BJ (cell line): ENCODE measurements around the gene ADAM30. TPM values are rescaled to one million over a fixed set of nuclear protein-coding genes. Genes with fewer than 3 reads are reported as not detected.

Experiments
- CTCF ChIA-PET: fragments of 350-600 bp; formaldehyde crosslinking; extraction: SDS; loops from one replicate; lab custom pipeline; 2021; ENCODE audit warnings: antibody characterized with exemption, inconsistent platforms; lab: Yijun Ruan, JAX
- POLR2A ChIA-PET: fragments of 300-600 bp; sonication (Branson Sonifier 250); formaldehyde crosslinking; extraction: SDS; loops from one replicate; lab custom pipeline; 2021; ENCODE audit warnings: antibody characterized with exemption; lab: Charles Lee
- DNase-seq: peaks from one replicate; pipeline ENCODE4 v3.0.0-alpha.2; 2011; ENCODE audit warnings: low read depth
- H3K27me3 ChIP-seq: 2 replicates; pipeline ENCODE4 v1.6.0; 2011; ENCODE audit warnings: low read length; ENCODE audit not compliant: control insufficient read depth, insufficient read depth
- H3K36me3 ChIP-seq: 2 replicates; pipeline ENCODE4 v1.5.1; 2011; ENCODE audit warnings: low read length; ENCODE audit not compliant: control insufficient read depth, insufficient read depth
- H3K4me3 ChIP-seq: 2 replicates; pipeline ENCODE4 v1.5.1; 2011; ENCODE audit warnings: low read depth, mild to moderate bottlenecking, control low read depth, low read length
- polyA plus RNA-seq: library from polyadenylated mRNA; depleted of rRNA; stranded (reverse); fragments of >200 nt; gene quantifications from 2 replicates; pipeline ENCODE4 v1.2.3, GENCODE V29; 2011
- TF ChIP-seq, protein P1 (sequence below): IDR thresholded peaks from 2 replicates; pipeline ENCODE4 v1.5.1; 2011; ENCODE audit warnings: low read depth, mild to moderate bottlenecking, control low read depth, inconsistent platforms, low read length, moderate library complexity; ENCODE audit not compliant: insufficient read depth

Gene ADAM30
- polyA plus RNA-seq, 1 experiment, result not detected

DNA sequence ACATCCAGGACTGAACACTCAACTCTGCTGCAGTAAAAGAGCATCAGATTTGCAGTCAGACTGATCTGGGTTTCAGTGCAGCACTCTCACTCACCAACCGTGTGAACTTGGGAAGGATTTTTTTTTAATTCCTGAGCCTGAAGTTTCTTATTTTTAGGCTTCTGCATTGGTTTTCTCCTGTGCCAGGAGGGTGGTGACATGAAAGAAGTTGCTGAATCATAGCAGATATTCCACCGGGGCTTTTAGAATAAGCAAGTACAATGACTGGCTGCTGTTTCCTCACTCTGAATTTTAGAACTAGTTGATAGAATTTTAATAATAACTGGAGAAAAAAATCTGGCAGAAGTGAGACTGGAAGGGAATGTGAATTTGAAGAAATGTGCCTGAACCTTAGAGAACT is 11.6 kb downstream of the ADAM30 start:
- TF ChIP-seq, protein P1, sequence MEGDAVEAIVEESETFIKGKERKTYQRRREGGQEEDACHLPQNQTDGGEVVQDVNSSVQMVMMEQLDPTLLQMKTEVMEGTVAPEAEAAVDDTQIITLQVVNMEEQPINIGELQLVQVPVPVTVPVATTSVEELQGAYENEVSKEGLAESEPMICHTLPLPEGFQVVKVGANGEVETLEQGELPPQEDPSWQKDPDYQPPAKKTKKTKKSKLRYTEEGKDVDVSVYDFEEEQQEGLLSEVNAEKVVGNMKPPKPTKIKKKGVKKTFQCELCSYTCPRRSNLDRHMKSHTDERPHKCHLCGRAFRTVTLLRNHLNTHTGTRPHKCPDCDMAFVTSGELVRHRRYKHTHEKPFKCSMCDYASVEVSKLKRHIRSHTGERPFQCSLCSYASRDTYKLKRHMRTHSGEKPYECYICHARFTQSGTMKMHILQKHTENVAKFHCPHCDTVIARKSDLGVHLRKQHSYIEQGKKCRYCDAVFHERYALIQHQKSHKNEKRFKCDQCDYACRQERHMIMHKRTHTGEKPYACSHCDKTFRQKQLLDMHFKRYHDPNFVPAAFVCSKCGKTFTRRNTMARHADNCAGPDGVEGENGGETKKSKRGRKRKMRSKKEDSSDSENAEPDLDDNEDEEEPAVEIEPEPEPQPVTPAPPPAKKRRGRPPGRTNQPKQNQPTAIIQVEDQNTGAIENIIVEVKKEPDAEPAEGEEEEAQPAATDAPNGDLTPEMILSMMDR, result no peak
- no peaks in the 10 kb centered on the region for H3K36me3 ChIP-seq
- no peak overlapping the region for H3K4me3 ChIP-seq
- ChIA-PET POLR2A (no interaction called here), CTCF (interaction anchor here (3.8 to 6.1 kb wide), 2 partner anchors 13 to 14 kb away, joined by 29 to 34 read pairs; partner anchors contain the start of gene ADAM30)
- DNase-seq, result no peak
- H3K27me3 ChIP-seq, result peaks cover 2% of the 10 kb centered on the region; the same call in 1 of the 2 replicates

DNA sequence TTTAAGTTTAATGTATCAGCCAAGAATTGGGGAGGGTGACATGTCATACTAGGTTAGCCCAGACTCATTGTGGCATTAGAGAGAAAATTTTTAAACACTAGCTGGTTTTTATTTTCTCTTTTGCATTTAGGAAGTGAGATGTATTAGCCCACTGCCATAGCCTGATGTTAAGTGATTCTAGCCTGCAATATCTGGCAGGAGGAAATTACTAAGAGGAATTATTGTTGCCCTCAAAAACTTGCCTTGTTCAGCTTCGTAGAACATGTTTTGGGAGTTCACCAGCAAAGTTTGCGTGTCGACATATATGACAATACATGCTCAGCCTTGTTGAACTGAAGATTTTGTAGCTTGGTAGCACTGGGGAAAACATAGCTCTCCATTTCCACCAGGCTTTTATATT is 12.5 kb downstream of the ADAM30 start:
- TF ChIP-seq, protein P1, result no peak
- Histone ChIP-seq H3K36me3 (no peaks in the 10 kb centered on the region), H3K4me3 (no peak overlapping the region), H3K27me3 (peaks cover 2% of the 10 kb centered on the region; the same call in 1 of the 2 replicates)
- DNase-seq, result no peak
- ChIA-PET CTCF (interaction anchor here (0.8 to 6.1 kb wide), 5 partner anchors 8 to 65 kb away, joined by 3 to 29 read pairs (median 5); no protein-coding TSS in a partner anchor), POLR2A (no interaction called here)

DNA sequence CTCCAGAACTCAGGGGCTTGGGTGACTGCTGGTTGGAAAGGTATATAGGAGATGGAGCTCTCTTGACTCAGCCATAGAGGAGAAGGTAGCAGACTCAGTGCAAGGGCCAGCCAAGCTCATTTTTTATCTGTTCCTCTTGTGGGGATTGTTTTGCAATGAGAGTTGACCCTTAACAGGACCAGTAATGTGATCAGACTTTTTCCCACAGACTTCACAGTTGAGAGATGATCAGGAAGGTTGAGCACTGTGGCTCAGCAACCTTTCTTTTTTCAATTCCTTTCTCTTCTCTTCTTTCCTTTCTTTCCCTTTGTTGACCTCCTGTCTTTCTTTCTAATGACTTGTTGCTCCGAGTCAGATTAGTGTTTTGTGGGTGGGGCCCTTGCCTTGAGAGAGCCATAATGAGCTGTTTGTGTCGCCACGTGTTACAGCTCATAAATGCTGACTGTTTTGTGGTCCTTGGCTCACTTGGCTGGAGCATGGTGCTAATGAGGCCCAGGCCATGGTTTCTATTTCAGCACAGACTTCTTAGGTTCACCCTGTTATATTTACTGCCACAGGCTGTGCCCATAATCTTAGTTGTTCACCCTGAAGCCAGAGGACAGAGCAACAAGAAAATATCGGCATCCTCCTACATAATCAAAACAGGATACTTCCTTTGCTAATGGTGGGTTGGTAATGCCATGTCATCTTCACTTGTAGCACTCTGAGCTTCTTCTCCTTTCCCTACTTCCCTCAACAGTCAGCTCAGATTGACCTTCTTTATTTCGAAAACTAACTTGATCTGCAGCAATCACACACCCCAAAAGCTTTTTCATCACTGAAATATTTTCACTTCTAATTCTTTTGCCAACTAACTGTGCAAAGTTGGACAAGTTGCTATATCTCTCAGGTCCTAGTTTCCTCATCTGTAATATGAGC is 13.9 kb downstream of the ADAM30 start:
- TF ChIP-seq, protein P1, result no peak
- peaks cover 2% of the 10 kb centered on the region; the same call in 1 of the 2 replicates for H3K27me3 ChIP-seq
- POLR2A ChIA-PET, result no interaction called here
- CTCF ChIA-PET, result interaction anchor here (0.7 to 6.1 kb wide), 5 partner anchors 9 to 74 kb away, joined by 3 to 29 read pairs (median 5); no protein-coding TSS in a partner anchor
- DNase-seq, result no peak
- H3K4me3 ChIP-seq, result no peak overlapping the region
- H3K36me3 ChIP-seq, result no peaks in the 10 kb centered on the region

DNA sequence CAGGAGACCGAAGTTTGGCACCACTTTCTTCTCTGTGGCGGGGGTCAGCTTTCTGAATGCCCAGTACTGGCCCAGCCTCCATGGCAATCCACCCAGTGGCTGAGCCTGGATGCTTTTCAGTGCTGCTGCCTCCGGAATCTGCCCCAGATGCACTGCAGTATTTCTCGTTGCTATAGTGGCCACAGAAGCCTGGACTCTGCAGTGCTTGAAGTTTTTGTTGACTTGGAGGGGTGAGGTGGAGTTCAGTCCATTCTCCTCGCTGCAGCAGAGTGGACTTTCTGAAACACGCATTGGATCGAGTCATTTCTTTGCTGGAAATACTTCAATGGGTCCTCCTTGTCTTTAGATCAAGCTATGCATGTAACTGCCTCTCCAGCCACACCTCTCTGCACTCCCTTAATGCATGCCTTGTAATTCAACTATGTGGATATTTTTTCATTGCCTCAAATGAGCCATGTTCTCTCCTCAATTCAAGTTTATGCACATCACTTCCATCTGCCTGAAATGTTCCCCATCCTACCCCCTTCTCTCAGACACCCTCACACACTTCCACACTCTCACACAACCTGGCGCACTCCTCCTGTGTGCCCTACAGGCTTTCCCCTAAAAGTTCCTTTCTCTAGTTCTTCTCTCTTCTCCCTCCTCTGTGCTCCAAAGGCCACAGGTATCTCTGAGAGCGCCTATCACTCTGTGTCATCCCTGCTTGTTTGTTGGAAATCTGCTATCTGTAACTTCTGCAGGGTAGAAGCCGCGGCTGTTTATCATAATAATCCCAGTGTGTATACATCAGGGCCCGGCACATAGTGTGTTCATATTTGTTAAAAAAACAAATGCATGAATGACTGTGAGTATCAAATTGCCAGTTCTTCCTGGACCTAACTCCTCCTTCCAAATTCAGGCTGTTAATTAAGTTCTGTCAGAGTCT is 16.5 kb downstream of the ADAM30 start:
- no peak for DNase-seq
- peaks cover 2% of the 10 kb centered on the region; the same call in 1 of the 2 replicates for H3K27me3 ChIP-seq
- no peak overlapping the region for H3K4me3 ChIP-seq
- CTCF ChIA-PET, result interaction anchor here (0.7 kb wide), 1 partner anchor 10 kb away, joined by 3 read pairs; no protein-coding TSS in a partner anchor
- POLR2A ChIA-PET, result no interaction called here
- TF ChIP-seq, protein P1, result no peak
- H3K36me3 ChIP-seq, result no peaks in the 10 kb centered on the region
